HepG2 (cell line): Measurements from ENCODE around the gene FAM3D. TPM values are rescaled to one million over a fixed set of nuclear protein-coding genes. Genes with fewer than 3 reads are reported as not detected.

ENCODE experiments used
- ATAC-seq: fragments of 200-7000 bp; cut with Tn5 transposase; 3 replicates; pipeline ENCODE4 v1.9.1; 2020; ENCODE audit warnings: mild to moderate bottlenecking, moderate library complexity
- BruUV-seq: library from RNA; stranded (reverse); fragments of 400-500 nt; replicated peaks from 2 replicates; lab custom pipeline; 2021; lab: Mats Ljungman, UMichigan
- CTCF ChIA-PET: fragments of 300-600 bp; formaldehyde crosslinking; extraction: SDS; loops from one replicate; lab custom pipeline; 2021; ENCODE audit warnings: low total read pairs, inconsistent platforms, low intra/inter-chr PET ratio; lab: Yijun Ruan, JAX
- POLR2A ChIA-PET: fragments of 350-600 bp; sonication (Branson Sonifier 250); formaldehyde crosslinking; loops from one replicate; lab custom pipeline; 2020; ENCODE audit warnings: antibody characterized with exemption, inconsistent platforms; lab: Yijun Ruan, JAX
- DNase-seq: peaks from one replicate; pipeline ENCODE4 v3.0.0-alpha.2; 2015; ENCODE audit warnings: low spot score
- FAIRE-seq: peaks from 3 replicates; lab custom pipeline; 2011; peaks lifted over from hg19 to GRCh38; lab: Jason Lieb, UNC
- H2AFZ ChIP-seq: one replicate; pipeline ENCODE4 v1.6.1; 2011; ENCODE audit warnings: low read length, inconsistent platforms
- H3K27ac ChIP-seq: fragments of 300-600 bp; 3 replicates; pipeline ENCODE4 v1.8.0; 2011; ENCODE audit warnings: mixed run types, mild to moderate bottlenecking, mixed read lengths, low read length, inconsistent platforms; ENCODE audit not compliant: insufficient read depth; ENCODE audit errors: extremely low read length
- H3K27me3 ChIP-seq, 2 experiments: fragments of 200-600 bp in 1 of 2; 2 replicates in 1 of 2; 3 replicates in 1 of 2; pipeline versions ENCODE4 v1.6.0 to v1.8.0; 2011; ENCODE audit warnings: low read length in 2 of 2, mild to moderate bottlenecking in 2 of 2, moderate library complexity in 2 of 2, inconsistent platforms in 1 of 2; ENCODE audit not compliant: insufficient read depth in 2 of 2, control insufficient read depth in 1 of 2
- H3K36me3 ChIP-seq, 2 experiments: fragments of 200-600 bp in 1 of 2; replicated peaks in 1 of 2; 2 replicates in 1 of 2; 3 replicates in 1 of 2; pipeline versions ENCODE4 v1.5.1 to v1.8.0; 2011; ENCODE audit warnings: low read length in 2 of 2, inconsistent platforms in 1 of 2; ENCODE audit not compliant: insufficient read depth in 2 of 2, control insufficient read depth in 1 of 2
- H3K4me1 ChIP-seq: 2 replicates; pipeline ENCODE4 v1.5.1; 2012; ENCODE audit warnings: low read length, inconsistent platforms; ENCODE audit not compliant: insufficient read depth
- H3K4me2 ChIP-seq: 2 replicates; pipeline ENCODE4 v1.6.0; 2011; ENCODE audit warnings: low read depth, low read length, inconsistent platforms
- H3K4me3 ChIP-seq, 3 experiments: fragments of 200-600 bp in 1 of 3; sonication (generic), shearing (Covaris generic) in 1 of 3; replicated peaks in 1 of 3; 2 replicates each; pipeline ENCODE4 v1.5.1; 2011 to 2016; ENCODE audit warnings: low read length in 3 of 3, inconsistent platforms in 2 of 3, low read depth in 2 of 3, mild to moderate bottlenecking in 2 of 3, control low read depth in 1 of 3, mixed read lengths in 1 of 3; ENCODE audit not compliant: insufficient read depth in 1 of 3
- H3K79me2 ChIP-seq: one replicate; pipeline ENCODE4 v1.6.1; 2011; ENCODE audit warnings: low read length, inconsistent platforms; ENCODE audit not compliant: insufficient read depth
- H3K9ac ChIP-seq: 2 replicates; pipeline ENCODE4 v1.6.0; 2011; ENCODE audit warnings: mild to moderate bottlenecking, low read depth, low read length, inconsistent platforms; ENCODE audit not compliant: insufficient read depth
- H3K9me3 ChIP-seq: 2 replicates; pipeline ENCODE4 v1.5.1; 2012; ENCODE audit warnings: mild to moderate bottlenecking, low read length
- H4K20me1 ChIP-seq: 2 replicates; pipeline ENCODE4 v1.6.0; 2011; ENCODE audit warnings: inconsistent platforms, mild to moderate bottlenecking, low read length, moderate library complexity; ENCODE audit not compliant: insufficient read depth
- FIP1L1 ChIP-seq: fragments of 200-400 bp; formaldehyde crosslinking; IDR thresholded peaks from 2 replicates; pipeline ENCODE4 v1.6.1; 2018; ENCODE audit warnings: low read depth, mild to moderate bottlenecking, low read length, moderate library complexity, borderline replicate concordance; ENCODE audit not compliant: insufficient read depth
- GTF3A ChIP-seq: sonication (generic); formaldehyde crosslinking; conservative IDR thresholded peaks from 2 replicates; pipeline ENCODE4 v1.4.0; 2020; ENCODE audit warnings: mild to moderate bottlenecking, missing genetic modification reagents
- MED8 ChIP-seq: sonication (generic); formaldehyde crosslinking; IDR thresholded peaks from 2 replicates; pipeline ENCODE4 v1.8.1; 2023; ENCODE audit warnings: mild to moderate bottlenecking, missing genetic modification reagents; ENCODE audit not compliant: insufficient replicate concordance
- NBN ChIP-seq: fragments of 450-650 bp; conservative IDR thresholded peaks from 2 replicates; pipeline ENCODE4 v1.6.1; 2017
- PRDM10 ChIP-seq: sonication (generic); formaldehyde crosslinking; IDR thresholded peaks from 2 replicates; pipeline ENCODE4 v1.4.0; 2020; ENCODE audit warnings: low read depth, missing genetic modification reagents
- ZBTB38 ChIP-seq: sonication (generic); formaldehyde crosslinking; IDR thresholded peaks from 2 replicates; pipeline ENCODE4 v1.5.1; 2020; ENCODE audit warnings: mild to moderate bottlenecking, missing genetic modification reagents
- ZNF451 ChIP-seq: sonication (generic); formaldehyde crosslinking; IDR thresholded peaks from 2 replicates; pipeline ENCODE4 v1.5.0; 2020; ENCODE audit warnings: mild to moderate bottlenecking, missing genetic modification reagents
- ZNF672 ChIP-seq: sonication (generic); formaldehyde crosslinking; IDR thresholded peaks from 2 replicates; pipeline ENCODE4 v1.8.1; 2022; ENCODE audit warnings: missing genetic modification reagents
- ZNF7 ChIP-seq: IDR thresholded peaks from 2 replicates; pipeline ENCODE4 v1.6.1; 2016; ENCODE audit warnings: missing biosample characterization, missing genetic modification reagents
- ZNF784 ChIP-seq: sonication (generic); formaldehyde crosslinking; IDR thresholded peaks from 2 replicates; pipeline ENCODE4 v1.5.1; 2020; ENCODE audit warnings: missing genetic modification reagents, mild to moderate bottlenecking, borderline replicate concordance
- ZNF816 ChIP-seq: sonication (generic); formaldehyde crosslinking; IDR thresholded peaks from 2 replicates; pipeline ENCODE4 v1.8.0; 2022; ENCODE audit warnings: missing genetic modification reagents, mild to moderate bottlenecking, borderline replicate concordance
- WGBS: methylation state at CpG from one replicate; pipeline ENCODE4 v1.1.6; 2017; ENCODE audit warnings: low lambda C conversion rate; 5-methylcytosine and 5-hydroxymethylcytosine counted together
- in situ Hi-C: cut with HindIII; loops from 2 replicates; pipeline ENCODE4 v1.10.0; 2017; ENCODE audit warnings: low pct_unique_long_range_greater_than_20kb; ENCODE audit not compliant: extremely low pct_ligation_motif_present
- intact Hi-C: fragments of 100-400 bp; cut with micrococcal nuclease; formaldehyde crosslinking; loops from one replicate; pipeline ENCODE4 v1.10.0; 2022; ENCODE audit not compliant: unreplicated experiment
- polyA plus RNA-seq, 8 experiments: library from polyadenylated mRNA; depleted of rRNA in 3 of 8; stranded (reverse) in 7 of 8; unstranded in 1 of 8; fragments of >200 nt; fragmentation: Illumina TruSeq in 4 of 8; extraction: Trizol in 4 of 8; gene quantifications; 2 replicates each; pipeline versions ENCODE4 v1.2.1 to v1.2.3, GENCODE V29; 2011 to 2016; ENCODE audit warnings: low read depth in 4 of 8, missing spikeins in 1 of 8, mixed read lengths in 1 of 8; ENCODE audit not compliant: insufficient read depth in 1 of 8
- total RNA-seq, 5 experiments: library from RNA; depleted of rRNA; stranded (reverse); fragments of >200 nt; fragmentation: Illumina TruSeq; extraction: Trizol; gene quantifications; 2 replicates each; pipeline ENCODE4 v1.2.3, GENCODE V29; 2016; ENCODE audit warnings: low read depth in 1 of 5
- TF ChIP-seq, protein P1 (sequence below): sonication (generic); formaldehyde crosslinking; IDR thresholded peaks from 2 replicates; pipeline ENCODE4 v1.4.0; 2020; ENCODE audit warnings: missing genetic modification reagents, borderline replicate concordance

FAM3D gene
- total and polyA plus RNA-seq, 2 of the 13 experiments (the other 11 are each of a cell fraction or from before 2014, with no cell fraction given), result not detected

- Histone ChIP-seq H3K27ac (no peak overlapping the region), H3K4me1 (no peaks in the 10 kb centered on the region)
- BruUV-seq, result no TSS peak
- TF ChIP-seq ZNF672 (no peak), ZNF451 (no peak), PRDM10 (CRISPR knock-in tag) (no peak), GTF3A (CRISPR knock-in tag) (no peak), FIP1L1 (no peak), NBN (no peak), ZNF784 (no peak), MED8 (CRISPR knock-in tag) (no peak), ZNF816 (no peak), ZNF7 (no peak), ZBTB38 (CRISPR knock-in tag) (no peak)
- TF ChIP-seq, protein P1, sequence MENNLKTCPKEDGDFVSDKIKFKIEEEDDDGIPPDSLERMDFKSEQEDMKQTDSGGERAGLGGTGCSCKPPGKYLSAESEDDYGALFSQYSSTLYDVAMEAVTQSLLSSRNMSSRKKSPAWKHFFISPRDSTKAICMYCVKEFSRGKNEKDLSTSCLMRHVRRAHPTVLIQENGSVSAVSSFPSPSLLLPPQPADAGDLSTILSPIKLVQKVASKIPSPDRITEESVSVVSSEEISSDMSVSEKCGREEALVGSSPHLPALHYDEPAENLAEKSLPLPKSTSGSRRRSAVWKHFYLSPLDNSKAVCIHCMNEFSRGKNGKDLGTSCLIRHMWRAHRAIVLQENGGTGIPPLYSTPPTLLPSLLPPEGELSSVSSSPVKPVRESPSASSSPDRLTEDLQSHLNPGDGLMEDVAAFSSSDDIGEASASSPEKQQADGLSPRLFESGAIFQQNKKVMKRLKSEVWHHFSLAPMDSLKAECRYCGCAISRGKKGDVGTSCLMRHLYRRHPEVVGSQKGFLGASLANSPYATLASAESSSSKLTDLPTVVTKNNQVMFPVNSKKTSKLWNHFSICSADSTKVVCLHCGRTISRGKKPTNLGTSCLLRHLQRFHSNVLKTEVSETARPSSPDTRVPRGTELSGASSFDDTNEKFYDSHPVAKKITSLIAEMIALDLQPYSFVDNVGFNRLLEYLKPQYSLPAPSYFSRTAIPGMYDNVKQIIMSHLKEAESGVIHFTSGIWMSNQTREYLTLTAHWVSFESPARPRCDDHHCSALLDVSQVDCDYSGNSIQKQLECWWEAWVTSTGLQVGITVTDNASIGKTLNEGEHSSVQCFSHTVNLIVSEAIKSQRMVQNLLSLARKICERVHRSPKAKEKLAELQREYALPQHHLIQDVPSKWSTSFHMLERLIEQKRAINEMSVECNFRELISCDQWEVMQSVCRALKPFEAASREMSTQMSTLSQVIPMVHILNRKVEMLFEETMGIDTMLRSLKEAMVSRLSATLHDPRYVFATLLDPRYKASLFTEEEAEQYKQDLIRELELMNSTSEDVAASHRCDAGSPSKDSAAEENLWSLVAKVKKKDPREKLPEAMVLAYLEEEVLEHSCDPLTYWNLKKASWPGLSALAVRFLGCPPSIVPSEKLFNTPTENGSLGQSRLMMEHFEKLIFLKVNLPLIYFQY (CRISPR knock-in tag), result no peak
- TF ChIP-seq, all 625 proteins: peak for 0
- Histone ChIP-seq H4K20me1 (no peaks in the 10 kb centered on the region), H3K27me3 (peaks cover 4 to 12% of the 10 kb centered on the region in 2 experiments; a peak in 3 of 5 replicates), H3K4me2 (no peak overlapping the region), H3K9ac (no peak overlapping the region), H3K79me2 (no peaks in the 10 kb centered on the region), H2AFZ (no peak overlapping the region), H3K9me3 (no peaks in the 10 kb centered on the region), H3K36me3 (no peaks in the 10 kb centered on the region), H3K4me3 (no peak overlapping the region)
- intact Hi-C loops (no loop called here), in situ Hi-C loops (no loop called here)
- no peak for DNase-seq
- WGBS, result 0% methylated on average over 1 of the region's 3 CpGs
- no peak for ATAC-seq
- no peak for FAIRE-seq
- POLR2A ChIA-PET, result no interaction called here
- CTCF ChIA-PET, result no interaction called here
Measured at GRCh38 chr3:58647381-58648141, 19.0 kb downstream of the FAM3D start.
